ENCODE measurements around the gene NTPCR. TPM values are rescaled to one million over a fixed set of nuclear protein-coding genes. Genes with fewer than 3 reads are reported as not detected.
"Not testable (repeated sequence)": the region's sequence is repeated elsewhere in the genome, so short reads cannot be mapped to it uniquely, and the experiment has no call there.

Gene NTPCR, protein sequence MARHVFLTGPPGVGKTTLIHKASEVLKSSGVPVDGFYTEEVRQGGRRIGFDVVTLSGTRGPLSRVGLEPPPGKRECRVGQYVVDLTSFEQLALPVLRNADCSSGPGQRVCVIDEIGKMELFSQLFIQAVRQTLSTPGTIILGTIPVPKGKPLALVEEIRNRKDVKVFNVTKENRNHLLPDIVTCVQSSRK
- 10 to 100 TPM; 16.9 to 19.8 (median 18.3) TPM for total RNA-seq

DNA sequence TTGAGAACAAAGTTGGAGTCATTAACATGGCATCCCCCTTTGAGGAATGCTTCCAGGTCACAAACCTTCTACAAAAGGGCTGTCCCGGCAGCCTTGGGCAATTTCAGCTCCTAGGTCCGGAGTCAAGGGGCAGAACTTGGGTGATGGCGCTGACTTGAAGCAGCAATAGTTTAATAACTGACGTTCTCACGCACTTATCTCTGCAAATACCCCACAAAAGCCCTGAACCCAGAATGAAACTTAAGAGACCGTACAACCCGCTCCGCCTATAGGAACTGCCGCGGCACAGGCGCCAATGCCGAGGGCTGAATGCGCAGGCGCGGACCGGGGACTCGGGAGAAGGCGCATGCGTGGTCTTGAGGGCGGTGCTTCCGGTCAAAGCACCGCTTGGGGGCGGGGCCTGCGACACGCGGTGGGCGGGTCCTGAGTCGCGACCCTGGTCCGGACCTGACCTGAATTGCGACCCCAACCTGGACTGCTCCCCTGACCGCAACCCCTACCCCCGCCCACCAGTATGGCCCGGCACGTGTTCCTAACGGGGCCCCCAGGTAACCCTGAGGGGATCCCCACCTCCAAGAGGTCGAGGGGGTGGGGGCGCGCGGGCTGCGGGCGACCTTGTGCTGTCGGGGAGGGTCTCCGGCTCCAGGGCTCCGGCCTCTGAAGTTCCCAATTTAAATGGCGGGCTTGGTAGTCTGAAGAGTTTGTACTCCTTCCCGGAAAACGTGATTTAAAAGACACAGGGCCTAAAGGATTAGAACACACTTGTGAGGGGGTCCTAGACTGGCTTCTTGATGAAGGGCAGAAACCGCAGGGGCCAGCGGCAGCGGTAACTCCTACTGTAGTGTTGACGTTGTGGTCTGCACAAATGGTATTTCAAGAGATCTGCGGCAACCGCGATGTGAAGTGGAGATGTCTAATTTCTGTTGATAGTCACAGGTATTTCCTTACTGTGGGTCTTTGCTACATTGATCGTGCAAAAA is at the start of gene NTPCR:
TSS of gene NTPCR (plus strand) at position 415 of the 980 bp plus-strand sequence. CDS start at position 515, 100 bp downstream.
- Mint-ChIP-seq H3K27me3 (ENCODE audit: low read depth) (no peaks in the 10 kb centered on the region), H3K9me3 (no peaks in the 10 kb centered on the region), H3K4me1 (ENCODE audit: low read depth) (peaks cover 29% of the 10 kb centered on the region), H3K4me3 (peak within 1 kb of the TSS; percentile 95), H3K36me3 (ENCODE audit: insufficient read depth) (peaks cover 2% of the 10 kb centered on the region)
- DNase-seq (peak; percentile 96), ATAC-seq (peak; percentile 87)

DNA sequence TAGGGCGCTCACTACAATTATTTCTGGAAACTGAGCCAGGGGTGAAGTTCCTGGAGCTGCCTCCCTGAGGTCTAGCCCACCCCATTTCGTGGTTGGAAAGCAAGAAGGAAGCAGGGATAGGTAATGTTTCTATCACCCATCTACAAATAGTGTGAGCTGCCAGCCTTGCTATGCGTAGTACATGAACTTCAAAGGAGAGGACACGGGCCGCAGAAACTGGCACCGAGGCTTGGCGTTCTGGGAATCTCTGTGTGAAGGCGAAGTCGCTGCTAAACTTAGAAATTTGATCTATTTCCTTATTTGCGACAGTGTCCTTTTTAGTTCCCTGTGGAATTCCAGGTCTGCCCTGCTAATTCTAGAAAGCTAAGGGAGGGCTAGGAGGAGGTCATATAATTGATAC is 49.6 kb upstream of the NTPCR start:
- peaks cover 19% of the 10 kb centered on the region for H3K4me1 Mint-ChIP-seq (ENCODE audit: low read depth)
- H3K36me3 Mint-ChIP-seq (ENCODE audit: insufficient read depth) = no peaks in the 10 kb centered on the region
- H3K9me3 Mint-ChIP-seq = no peaks in the 10 kb centered on the region
- H3K27me3 Mint-ChIP-seq (ENCODE audit: low read depth) = no peaks in the 10 kb centered on the region
- H3K4me3 Mint-ChIP-seq = no peak overlapping the region
- ATAC-seq (no peak), DNase-seq (no peak)

GRCh38 chr1:232901255-232901654 is 49.2 kb upstream of the NTPCR start:
- peaks cover 19% of the 10 kb centered on the region for H3K4me1 Mint-ChIP-seq (ENCODE audit: low read depth)
- no peak overlapping the region for H3K4me3 Mint-ChIP-seq
- H3K36me3 Mint-ChIP-seq (ENCODE audit: insufficient read depth) = no peaks in the 10 kb centered on the region
- no peaks in the 10 kb centered on the region for H3K9me3 Mint-ChIP-seq
- no peak for DNase-seq
- ATAC-seq = no peak
- H3K27me3 Mint-ChIP-seq (ENCODE audit: low read depth) = no peaks in the 10 kb centered on the region

DNA sequence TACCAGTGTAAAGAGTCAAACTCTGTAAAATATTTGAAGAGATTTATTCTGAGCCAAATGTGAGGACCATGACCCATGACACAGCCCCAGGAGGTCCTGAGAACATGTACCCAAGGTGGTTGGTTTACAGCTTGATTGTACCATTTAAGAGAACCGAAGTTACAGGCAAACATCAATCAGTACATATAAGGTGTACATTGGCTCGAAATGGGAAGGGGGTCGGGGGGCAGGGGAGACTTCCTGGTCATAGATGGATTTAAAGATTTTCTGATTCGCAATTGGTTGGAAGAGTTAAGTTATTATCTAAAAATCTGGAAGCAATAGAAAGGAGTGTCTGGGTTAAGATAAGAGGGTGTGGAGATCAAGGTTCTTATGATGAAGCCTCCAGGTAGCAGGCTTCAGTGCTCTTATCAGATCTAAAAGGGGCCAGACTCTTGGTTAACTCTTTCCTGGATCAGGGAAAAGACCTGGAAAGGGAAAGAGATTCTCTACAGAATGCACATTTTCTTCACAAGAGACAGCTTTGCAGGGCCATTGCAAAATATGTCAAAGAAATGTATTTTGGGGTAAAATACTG is 47.5 kb upstream of the NTPCR start:
- Mint-ChIP-seq H3K36me3 (ENCODE audit: insufficient read depth) (no peaks in the 10 kb centered on the region), H3K4me3 (no peak overlapping the region), H3K4me1 (ENCODE audit: low read depth) (peaks cover 19% of the 10 kb centered on the region), H3K27me3 (ENCODE audit: low read depth) (peaks cover 4% of the 10 kb centered on the region), H3K9me3 (no peaks in the 10 kb centered on the region)
- ATAC-seq (no peak), DNase-seq (no peak)

DNA sequence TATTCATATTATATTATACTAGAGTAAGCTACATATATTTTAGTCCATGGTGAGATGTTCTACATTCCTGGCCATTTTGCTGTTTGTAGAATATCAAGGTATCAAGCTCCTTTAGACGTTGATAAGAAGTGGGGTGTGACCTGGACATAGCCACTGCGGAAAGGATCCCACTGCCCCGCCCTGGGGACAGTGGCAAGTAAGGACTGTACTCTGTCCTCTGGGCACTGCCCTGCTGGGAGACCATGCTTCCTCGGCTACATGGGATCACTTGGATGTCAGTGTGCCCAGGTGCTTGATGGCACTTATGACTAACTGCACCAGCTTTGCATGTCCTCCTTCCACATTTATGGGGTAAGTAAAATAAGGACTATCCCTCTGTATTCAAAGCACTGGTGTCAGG is 46.3 kb upstream of the NTPCR start:
- peaks cover 4% of the 10 kb centered on the region for H3K27me3 Mint-ChIP-seq (ENCODE audit: low read depth)
- H3K4me1 Mint-ChIP-seq (ENCODE audit: low read depth) = peaks cover 19% of the 10 kb centered on the region
- H3K4me3 Mint-ChIP-seq = no peak overlapping the region
- ATAC-seq (no peak), DNase-seq (no peak)
- no peaks in the 10 kb centered on the region for H3K36me3 Mint-ChIP-seq (ENCODE audit: insufficient read depth)
- H3K9me3 Mint-ChIP-seq = no peaks in the 10 kb centered on the region

DNA sequence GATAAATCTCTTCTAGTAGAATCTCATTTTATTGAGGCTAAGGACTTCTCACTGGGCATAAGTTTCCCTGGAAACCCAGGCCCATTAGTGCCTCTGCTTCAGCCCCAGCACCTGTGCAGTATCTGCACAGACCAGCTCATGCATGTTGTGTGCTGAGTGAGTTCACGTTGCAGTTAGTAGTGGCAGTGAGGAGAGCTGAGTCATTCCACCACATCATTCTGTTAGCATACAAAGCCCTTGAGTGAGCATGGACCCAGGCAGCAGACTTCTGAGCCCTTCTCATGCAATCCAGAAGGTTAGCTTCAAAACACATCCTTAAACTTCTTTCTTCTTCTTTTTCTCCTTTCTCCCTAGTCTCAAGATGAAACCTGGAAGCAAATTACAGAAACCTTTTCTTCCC is 45.8 kb upstream of the NTPCR start:
- Mint-ChIP-seq H3K9me3 (no peaks in the 10 kb centered on the region), H3K4me1 (ENCODE audit: low read depth) (peaks cover 22% of the 10 kb centered on the region), H3K27me3 (ENCODE audit: low read depth) (peaks cover 4% of the 10 kb centered on the region), H3K4me3 (no peak overlapping the region), H3K36me3 (ENCODE audit: insufficient read depth) (no peaks in the 10 kb centered on the region)
- ATAC-seq (peak in 1 of 2 donors; percentile 41), DNase-seq (no peak)

- H3K9me3 Mint-ChIP-seq = no peaks in the 10 kb centered on the region
- ATAC-seq = no peak
- H3K4me1 Mint-ChIP-seq (ENCODE audit: low read depth) = peaks cover 29% of the 10 kb centered on the region
- peaks cover 4% of the 10 kb centered on the region for H3K27me3 Mint-ChIP-seq (ENCODE audit: low read depth)
- no peak overlapping the region for H3K4me3 Mint-ChIP-seq
- H3K36me3 Mint-ChIP-seq (ENCODE audit: insufficient read depth) = no peaks in the 10 kb centered on the region
- DNase-seq = no peak
These were observed 44.9 kb upstream of the NTPCR start for GRCh38 chr1:232905331-232906034.

- peaks cover 4% of the 10 kb centered on the region for H3K27me3 Mint-ChIP-seq (ENCODE audit: low read depth)
- ATAC-seq = no peak
- H3K4me1 Mint-ChIP-seq (ENCODE audit: low read depth) = peaks cover 33% of the 10 kb centered on the region
- H3K4me3 Mint-ChIP-seq = no peak overlapping the region
- H3K9me3 Mint-ChIP-seq = no peaks in the 10 kb centered on the region
- no peaks in the 10 kb centered on the region for H3K36me3 Mint-ChIP-seq (ENCODE audit: insufficient read depth)
- no peak for DNase-seq
These were observed 44.0 kb upstream of the NTPCR start for GRCh38 chr1:232906441-232906840.

DNA sequence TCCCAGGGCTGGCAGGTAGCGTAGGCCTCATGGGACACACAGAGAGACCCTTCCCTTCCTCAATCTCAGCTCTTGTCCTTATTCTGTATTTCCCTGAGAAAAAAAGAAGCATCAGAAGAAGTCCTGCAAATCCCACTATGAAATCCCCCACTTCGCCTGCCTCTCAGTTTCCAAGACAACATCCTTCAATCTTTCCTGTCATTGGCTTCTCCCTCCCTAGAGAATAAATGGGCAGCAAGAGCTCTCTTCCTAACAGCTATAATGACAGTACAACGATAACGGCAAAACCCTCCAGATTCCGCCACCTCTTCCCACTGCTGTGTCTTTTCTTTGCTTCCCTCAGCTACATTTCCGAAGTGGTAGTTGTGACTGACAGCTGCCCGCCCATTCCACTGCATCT is 41.6 kb upstream of the NTPCR start:
- ATAC-seq = no peak
- Mint-ChIP-seq H3K4me3 (no peak overlapping the region), H3K4me1 (ENCODE audit: low read depth) (peaks cover 28% of the 10 kb centered on the region), H3K27me3 (ENCODE audit: low read depth) (peaks cover 4% of the 10 kb centered on the region), H3K36me3 (ENCODE audit: insufficient read depth) (no peaks in the 10 kb centered on the region), H3K9me3 (no peaks in the 10 kb centered on the region)
- no peak for DNase-seq

DNA sequence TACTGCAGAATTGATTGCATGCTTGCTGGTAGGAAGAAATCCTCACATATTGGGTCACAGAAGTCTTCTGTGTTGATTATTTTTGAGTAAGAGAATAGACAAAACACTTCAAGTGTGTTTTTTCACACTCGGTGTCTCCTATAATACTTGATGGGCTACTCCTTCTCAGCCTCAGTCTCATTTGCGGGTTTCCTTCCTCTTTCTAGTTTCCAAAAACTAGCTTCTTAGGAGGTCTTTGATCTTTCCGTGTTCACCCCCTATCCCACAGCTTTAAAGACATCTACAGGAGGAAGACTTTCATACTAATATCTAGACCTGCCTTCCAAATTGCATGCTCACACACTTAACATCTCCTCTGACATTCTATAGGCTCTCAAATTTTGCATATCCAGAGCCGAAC is 40.7 kb upstream of the NTPCR start:
- H3K27me3 Mint-ChIP-seq (ENCODE audit: low read depth) = peaks cover 4% of the 10 kb centered on the region
- ATAC-seq (no peak), DNase-seq (no peak)
- peaks cover 28% of the 10 kb centered on the region for H3K4me1 Mint-ChIP-seq (ENCODE audit: low read depth)
- no peaks in the 10 kb centered on the region for H3K9me3 Mint-ChIP-seq
- H3K36me3 Mint-ChIP-seq (ENCODE audit: insufficient read depth) = no peaks in the 10 kb centered on the region
- H3K4me3 Mint-ChIP-seq = no peak overlapping the region

GRCh38 chr1:232911027-232911599 is 39.3 kb upstream of the NTPCR start:
- no peaks in the 10 kb centered on the region for H3K36me3 Mint-ChIP-seq (ENCODE audit: insufficient read depth)
- peaks cover 22% of the 10 kb centered on the region for H3K4me1 Mint-ChIP-seq (ENCODE audit: low read depth)
- H3K27me3 Mint-ChIP-seq (ENCODE audit: low read depth) = peaks cover 4% of the 10 kb centered on the region
- ATAC-seq (no peak), DNase-seq (no peak)
- H3K9me3 Mint-ChIP-seq = no peaks in the 10 kb centered on the region
- H3K4me3 Mint-ChIP-seq = no peak overlapping the region

DNA sequence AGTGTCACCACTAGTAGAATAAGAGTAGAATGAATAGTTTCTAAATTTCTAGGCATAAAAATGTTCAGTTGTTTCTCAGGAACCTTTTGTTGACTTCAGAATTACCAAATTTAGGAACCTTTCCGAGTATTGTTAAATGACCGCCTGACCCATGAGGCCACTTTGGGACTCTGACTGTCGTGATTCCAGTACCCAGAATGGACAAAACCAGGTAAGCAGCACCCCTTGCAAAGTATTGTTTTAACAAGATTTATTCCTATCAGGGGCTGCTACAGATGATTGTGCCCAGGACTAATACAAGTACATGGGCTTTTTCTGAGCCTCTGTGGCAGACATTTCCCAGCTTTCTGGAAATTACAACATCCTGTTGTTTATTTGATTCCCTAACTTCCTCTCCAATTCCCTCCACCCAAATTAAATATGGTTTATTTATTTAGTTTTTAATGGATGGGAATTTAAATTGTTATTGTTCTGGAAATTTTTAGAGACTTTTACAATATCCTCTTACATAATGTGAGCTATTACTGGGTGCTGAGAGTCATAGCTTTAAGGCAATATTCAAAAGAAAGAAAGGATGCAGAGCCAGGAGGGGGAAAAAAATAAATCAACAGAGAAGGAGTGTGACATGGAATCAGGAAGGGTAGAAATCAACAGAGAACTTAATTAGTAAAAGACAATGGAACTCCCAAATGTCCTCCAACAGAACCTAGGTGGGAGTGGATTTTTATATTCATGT is 37.4 kb upstream of the NTPCR start:
- ATAC-seq (no peak), DNase-seq (no peak)
- Mint-ChIP-seq H3K4me3 (no peak overlapping the region), H3K27me3 (ENCODE audit: low read depth) (no peaks in the 10 kb centered on the region), H3K4me1 (ENCODE audit: low read depth) (peaks cover 22% of the 10 kb centered on the region), H3K36me3 (ENCODE audit: insufficient read depth) (no peaks in the 10 kb centered on the region), H3K9me3 (no peaks in the 10 kb centered on the region)

GRCh38 chr1:232914271-232914670 is 36.1 kb upstream of the NTPCR start:
- not testable (repeated sequence) for H3K27me3 Mint-ChIP-seq (ENCODE audit: low read depth); H3K9me3 Mint-ChIP-seq; DNase-seq; H3K36me3 Mint-ChIP-seq (ENCODE audit: insufficient read depth); ATAC-seq; H3K4me3 Mint-ChIP-seq
- peaks cover 21% of the 10 kb centered on the region for H3K4me1 Mint-ChIP-seq (ENCODE audit: low read depth)

Data from activated T-cell treated with anti-CD3 and anti-CD28 coated beads, Interleukin-2, amount 50 U/mL, for 4 hours (primary cell).